Measurements from ENCODE around the gene HEXIM1.

Gene HEXIM1

GRCh38 chr17:45171338-45172231 lies 23.3 kb downstream of the HEXIM1 start:
- DNase-seq (ENCODE audit: low read depth in 3 of 3, low spot score in 1 of 3) = no peak

GRCh38 chr17:45172232-45172540 lies 23.9 kb downstream of the HEXIM1 start:
- DNase-seq (ENCODE audit: low read depth in 3 of 3, low spot score in 1 of 3) = no peak

- peak in 1 of 3 donors; percentile 24 for DNase-seq (ENCODE audit: low read depth in 3 of 3, low spot score in 1 of 3)
Measured at GRCh38 chr17:45172541-45173286, 24.4 kb downstream of the HEXIM1 start.

- DNase-seq (ENCODE audit: low read depth in 3 of 3, low spot score in 1 of 3) = no peak
Measured at GRCh38 chr17:45175759-45176115, 27.5 kb downstream of the HEXIM1 start.

GRCh38 chr17:45177563-45177962 lies 29.3 kb downstream of the HEXIM1 start:
- DNase-seq (ENCODE audit: low read depth in 3 of 3, low spot score in 1 of 3) = no peak

GRCh38 chr17:45184144-45184543 lies 35.9 kb downstream of the HEXIM1 start:
- no peak for DNase-seq (ENCODE audit: low read depth in 3 of 3, low spot score in 1 of 3)

- no peak for DNase-seq (ENCODE audit: low read depth in 3 of 3, low spot score in 1 of 3)
Measured at GRCh38 chr17:45186801-45187354, 38.6 kb downstream of the HEXIM1 start.

GRCh38 chr17:45189009-45189408 lies 40.7 kb downstream of the HEXIM1 start:
- no peak for DNase-seq (ENCODE audit: low read depth in 3 of 3, low spot score in 1 of 3)

- no peak for DNase-seq (ENCODE audit: low read depth in 3 of 3, low spot score in 1 of 3)
Measured at GRCh38 chr17:45190503-45191255, 42.4 kb downstream of the HEXIM1 start.

- no peak for DNase-seq (ENCODE audit: low read depth in 3 of 3, low spot score in 1 of 3)
Measured at GRCh38 chr17:45195424-45195823, 47.1 kb downstream of the HEXIM1 start.

GRCh38 chr17:45197108-45197507 lies 48.8 kb downstream of the HEXIM1 start:
- DNase-seq (ENCODE audit: low read depth in 3 of 3, low spot score in 1 of 3) = no peak

GRCh38 chr17:45197555-45198334 lies 49.5 kb downstream of the HEXIM1 start:
- DNase-seq (ENCODE audit: low read depth in 3 of 3, low spot score in 1 of 3) = peak; percentile 60 to 90 (median 73)

GRCh38 chr17:45200701-45201100 lies 52.4 kb downstream of the HEXIM1 start:
- DNase-seq (ENCODE audit: low read depth in 3 of 3, low spot score in 1 of 3) = no peak

GRCh38 chr17:45201457-45201856 lies 53.2 kb downstream of the HEXIM1 start:
- DNase-seq (ENCODE audit: low read depth in 3 of 3, low spot score in 1 of 3) = no peak

All from stimulated activated CD4-positive, alpha-beta T cell treated with anti-CD3 and anti-CD28 coated beads, TNF-alpha, amount 100 ng/mL, for 1 hour (primary cell).